K562 (cell line): ENCODE results near the gene PPP1R10. TPM values are rescaled to one million over a fixed set of nuclear protein-coding genes. Genes with fewer than 3 reads are reported as not detected.
A peak's percentile ranks its signal among the peaks of the same experiment; 100 is the strongest.

Experiments
- IFI16 ChIP-seq: fragments of 250-450 bp; sonication (Bioruptor Pico); IDR thresholded peaks from 2 replicates; pipeline ENCODE4 v2.1.2; 2022; ENCODE audit warnings: mild to moderate bottlenecking, inconsistent platforms
- JUNB ChIP-seq: fragments of 450-650 bp; formaldehyde crosslinking; conservative IDR thresholded peaks from 2 replicates; pipeline ENCODE4 v1.4.0; 2020; ENCODE audit warnings: mild to moderate bottlenecking
- LARP7 ChIP-seq: fragments of 450-650 bp; IDR thresholded peaks from 2 replicates; pipeline ENCODE4 v1.6.1; 2016
- LEF1 ChIP-seq: fragments of 450-650 bp; IDR thresholded peaks from 2 replicates; pipeline ENCODE4 v1.6.1; 2016; ENCODE audit warnings: mild to moderate bottlenecking
- MAZ ChIP-seq, 2 experiments: fragments of 450-650 bp in 1 of 2; sonication (generic) in 1 of 2; formaldehyde crosslinking; IDR thresholded peaks in 1 of 2; conservative IDR thresholded peaks in 1 of 2; 2 replicates each; pipeline versions ENCODE4 v1.4.0 to v1.5.0; 2020; ENCODE audit warnings: mild to moderate bottlenecking in 1 of 2, missing genetic modification reagents in 1 of 2
- NR4A1 ChIP-seq, 2 experiments: fragments of 250-450 bp in 1 of 2; fragments of 450-650 bp in 1 of 2; sonication (Bioruptor Pico) in 1 of 2; IDR thresholded peaks; 2 replicates each; pipeline versions ENCODE4 v1.4.0 to v1.6.1; 2016 to 2020; ENCODE audit warnings: mild to moderate bottlenecking in 2 of 2, missing compliant biosample characterization in 1 of 2, missing genetic modification characterization in 1 of 2, moderate library complexity in 1 of 2
- PHTF2 ChIP-seq: fragments of 250-450 bp; sonication (Bioruptor Pico); IDR thresholded peaks from 2 replicates; pipeline ENCODE4 v1.5.0; 2021; ENCODE audit warnings: mild to moderate bottlenecking
- POLR2AphosphoS5 ChIP-seq: IDR thresholded peaks from 2 replicates; pipeline ENCODE4 v1.6.1; 2011; ENCODE audit warnings: mild to moderate bottlenecking, low read depth, low read length, moderate library complexity; ENCODE audit not compliant: control insufficient read depth, insufficient read depth
- PYGO2 ChIP-seq: fragments of 450-650 bp; IDR thresholded peaks from 2 replicates; pipeline ENCODE4 v1.6.1; 2016; ENCODE audit warnings: mild to moderate bottlenecking, missing genetic modification characterization, moderate library complexity, missing compliant biosample characterization
- RBM14 ChIP-seq: fragments of 200-400 bp; formaldehyde crosslinking; IDR thresholded peaks from 2 replicates; pipeline ENCODE4 v1.6.1; 2018; ENCODE audit warnings: low read depth, mild to moderate bottlenecking, low read length, moderate library complexity, borderline replicate concordance; ENCODE audit not compliant: insufficient read depth
- U2AF2 ChIP-seq: fragments of 200-400 bp; formaldehyde crosslinking; optimal IDR thresholded peaks from 2 replicates; pipeline ENCODE3; 2017; ENCODE audit warnings: low read depth, mild to moderate bottlenecking, low read length
- WHSC1 ChIP-seq: IDR thresholded peaks from one replicate; pipeline ENCODE4 v1.6.1; 2012; ENCODE audit warnings: low read length, control low read depth, inconsistent platforms
- ZEB2 ChIP-seq: fragments of 450-650 bp; IDR thresholded peaks from 2 replicates; pipeline ENCODE4 v1.6.1; 2016
- ZNF3 ChIP-seq: fragments of 250-450 bp; sonication (Bioruptor Pico); IDR thresholded peaks from 2 replicates; pipeline ENCODE4 v1.5.0; 2021; ENCODE audit warnings: mild to moderate bottlenecking, moderate library complexity
- ZNF311 ChIP-seq: fragments of 250-450 bp; sonication (Bioruptor Pico); IDR thresholded peaks from 2 replicates; pipeline ENCODE4 v1.4.0; 2020; ENCODE audit warnings: mild to moderate bottlenecking, moderate library complexity
- ZNF561 ChIP-seq: fragments of 450-650 bp; formaldehyde crosslinking; conservative IDR thresholded peaks from 2 replicates; pipeline ENCODE4 v1.4.0; 2020; ENCODE audit warnings: mild to moderate bottlenecking, moderate library complexity
- ZSCAN32 ChIP-seq: fragments of 450-650 bp; formaldehyde crosslinking; IDR thresholded peaks from 2 replicates; pipeline ENCODE4 v1.4.0; 2020; ENCODE audit warnings: mild to moderate bottlenecking, moderate library complexity
- polyA plus RNA-seq, 8 experiments: library from polyadenylated mRNA; depleted of rRNA in 4 of 8; stranded (reverse) in 5 of 8; unstranded in 3 of 8; fragments of >200 nt; fragmentation: Nextera tagmentation in 2 of 8; fragmentation: Illumina TruSeq in 1 of 8; extraction: Ambion mirVana in 2 of 8; extraction: Trizol in 1 of 8; gene quantifications; 2 replicates each; pipeline versions ENCODE4 v1.2.1 to v1.2.3, GENCODE V29; 2011 to 2014; ENCODE audit warnings: inconsistent platforms in 1 of 8, missing spikeins in 1 of 8
- total RNA-seq, 7 experiments: library from RNA; depleted of rRNA in 6 of 7; stranded (reverse); fragments of >200 nt in 6 of 7; fragmentation: Illumina TruSeq in 2 of 7; extraction: Trizol in 2 of 7; gene quantifications; 2 replicates each; pipeline versions ENCODE4 v1.2.1 to v1.2.3, GENCODE V29; 2011 to 2021; ENCODE audit warnings: low replicate concordance in 1 of 7
- TF ChIP-seq, protein P1 (sequence below): fragments of 450-650 bp; formaldehyde crosslinking; IDR thresholded peaks from 2 replicates; pipeline ENCODE4 v1.4.0; 2022; ENCODE audit warnings: missing genetic modification characterization
- TF ChIP-seq, protein P2 (sequence below), 2 experiments: fragments of 450-650 bp in 1 of 2; IDR thresholded peaks; 2 replicates each; pipeline ENCODE4 v1.6.1; 2011 to 2017; ENCODE audit warnings: low read depth in 2 of 2, antibody characterized with exemption in 1 of 2, borderline replicate concordance in 1 of 2, low read length in 1 of 2, mild to moderate bottlenecking in 1 of 2, mixed read lengths in 1 of 2; ENCODE audit not compliant: control insufficient read depth in 1 of 2

PPP1R10 gene
- total and polyA plus RNA-seq, 9 of the 15 experiments (the other 6 are each of a cell fraction or from before 2014, with no cell fraction given), result 14.1 to 65.5 (median 32.6) TPM

- peak in 1 of 2 experiments; percentile 59; a peak in 1 of 4 replicates for TF ChIP-seq MAZ (CRISPR knock-in tag; conservative IDR thresholded peaks at IDR 0.05 in 1 of 2, IDR thresholded peaks at IDR 0.05 in 1 of 2)
- peak; percentile 66; the same call in 1 of the 2 replicates for TF ChIP-seq ZSCAN32 (CRISPR knock-in tag)
- TF ChIP-seq ZNF561 (CRISPR knock-in tag), result peak; percentile 55; the same call in 1 of the 2 replicates
- TF ChIP-seq IFI16 (CRISPR knock-in tag), result no peak
- TF ChIP-seq WHSC1, result no peak
- no peak for TF ChIP-seq ZNF311 (CRISPR knock-in tag)
- TF ChIP-seq U2AF2, result no peak
- TF ChIP-seq LARP7, result 0 out of 2 replicates have a peak, but pooled peaks have one; percentile 53
- peak; percentile 78; the same call in 1 of the 2 replicates for TF ChIP-seq POLR2AphosphoS5
- no peak for TF ChIP-seq RBM14
- peak; percentile 78; the same call in 1 of the 2 replicates for TF ChIP-seq PHTF2 (CRISPR knock-in tag)
- 0 out of 2 replicates have a peak, but pooled peaks have one; percentile 23 for TF ChIP-seq JUNB (CRISPR knock-in tag)
- TF ChIP-seq, protein P1, sequence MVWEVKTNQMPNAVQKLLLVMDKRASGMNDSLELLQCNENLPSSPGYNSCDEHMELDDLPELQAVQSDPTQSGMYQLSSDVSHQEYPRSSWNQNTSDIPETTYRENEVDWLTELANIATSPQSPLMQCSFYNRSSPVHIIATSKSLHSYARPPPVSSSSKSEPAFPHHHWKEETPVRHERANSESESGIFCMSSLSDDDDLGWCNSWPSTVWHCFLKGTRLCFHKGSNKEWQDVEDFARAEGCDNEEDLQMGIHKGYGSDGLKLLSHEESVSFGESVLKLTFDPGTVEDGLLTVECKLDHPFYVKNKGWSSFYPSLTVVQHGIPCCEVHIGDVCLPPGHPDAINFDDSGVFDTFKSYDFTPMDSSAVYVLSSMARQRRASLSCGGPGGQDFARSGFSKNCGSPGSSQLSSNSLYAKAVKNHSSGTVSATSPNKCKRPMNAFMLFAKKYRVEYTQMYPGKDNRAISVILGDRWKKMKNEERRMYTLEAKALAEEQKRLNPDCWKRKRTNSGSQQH (CRISPR knock-in tag), result peak; percentile 90
- TF ChIP-seq NR4A1 (CRISPR knock-in tag; IDR thresholded peaks at IDR 0.05), result 0 out of 2 replicates have a peak, but pooled peaks have one; percentile 14
- no peak for TF ChIP-seq NR4A1 (tag; IDR thresholded peaks at IDR 0.05)
- TF ChIP-seq, protein P2, sequence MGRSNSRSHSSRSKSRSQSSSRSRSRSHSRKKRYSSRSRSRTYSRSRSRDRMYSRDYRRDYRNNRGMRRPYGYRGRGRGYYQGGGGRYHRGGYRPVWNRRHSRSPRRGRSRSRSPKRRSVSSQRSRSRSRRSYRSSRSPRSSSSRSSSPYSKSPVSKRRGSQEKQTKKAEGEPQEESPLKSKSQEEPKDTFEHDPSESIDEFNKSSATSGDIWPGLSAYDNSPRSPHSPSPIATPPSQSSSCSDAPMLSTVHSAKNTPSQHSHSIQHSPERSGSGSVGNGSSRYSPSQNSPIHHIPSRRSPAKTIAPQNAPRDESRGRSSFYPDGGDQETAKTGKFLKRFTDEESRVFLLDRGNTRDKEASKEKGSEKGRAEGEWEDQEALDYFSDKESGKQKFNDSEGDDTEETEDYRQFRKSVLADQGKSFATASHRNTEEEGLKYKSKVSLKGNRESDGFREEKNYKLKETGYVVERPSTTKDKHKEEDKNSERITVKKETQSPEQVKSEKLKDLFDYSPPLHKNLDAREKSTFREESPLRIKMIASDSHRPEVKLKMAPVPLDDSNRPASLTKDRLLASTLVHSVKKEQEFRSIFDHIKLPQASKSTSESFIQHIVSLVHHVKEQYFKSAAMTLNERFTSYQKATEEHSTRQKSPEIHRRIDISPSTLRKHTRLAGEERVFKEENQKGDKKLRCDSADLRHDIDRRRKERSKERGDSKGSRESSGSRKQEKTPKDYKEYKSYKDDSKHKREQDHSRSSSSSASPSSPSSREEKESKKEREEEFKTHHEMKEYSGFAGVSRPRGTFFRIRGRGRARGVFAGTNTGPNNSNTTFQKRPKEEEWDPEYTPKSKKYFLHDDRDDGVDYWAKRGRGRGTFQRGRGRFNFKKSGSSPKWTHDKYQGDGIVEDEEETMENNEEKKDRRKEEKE (IDR thresholded peaks at IDR 0.05; ENCODE audit: borderline replicate concordance in 1 of 2, control insufficient read depth in 1 of 2, low read depth in 2 of 2, low read length in 1 of 2), result 0 out of 4 replicates have a peak, but pooled peaks of 1 of the 2 experiments have one; percentile 13
- TF ChIP-seq PYGO2 (tag), result no peak
- TF ChIP-seq ZEB2, result 0 out of 2 replicates have a peak, but pooled peaks have one; percentile 15
- TF ChIP-seq ZNF3 (CRISPR knock-in tag), result peak; percentile 35; the same call in 1 of the 2 replicates
- TF ChIP-seq LEF1, result peak; percentile 31; the same call in 1 of the 2 replicates
These were observed 2.8 kb downstream of the PPP1R10 start (continued) for GRCh38 chr6:30614044-30614842.
